ENCODE data around the gene TEX14. TPM values are rescaled to one million over a fixed set of nuclear protein-coding genes. Genes with fewer than 3 reads are reported as not detected.

TEX14 gene
- polyA plus RNA-seq, 3 donors = 0.25 TPM; not detected in 2

- intact Hi-C loops (cut with micrococcal nuclease) = loop anchor here in 1 of 2 donors (10.0 kb wide), 1 partner anchor 53 kb away; the partner anchor contains the start of genes RAD51C and TEX14
- H3K9me3 ChIP-seq (replicated peaks in 1 of 2; ENCODE audit: control insufficient read depth in 1 of 2, insufficient read depth in 1 of 2, low read length in 2 of 2) = no peaks in the 10 kb centered on the region
- H3K27ac Mint-ChIP-seq = no peak overlapping the region
These were observed 49.9 kb downstream of the TEX14 start for GRCh38 chr17:58641887-58642311.

GRCh38 chr17:58640202-58640601 is 51.6 kb downstream of the TEX14 start:
- Histone ChIP-seq H3K9ac (ENCODE audit: insufficient read depth, low read length, poor library complexity, severe bottlenecking) (no peak overlapping the region), H3K4me2 (replicated peaks; ENCODE audit: extremely low read depth, low read length, poor library complexity, severe bottlenecking) (no peak overlapping the region), H3K4me1 (ENCODE audit: control insufficient read depth in 1 of 2, insufficient read depth in 2 of 2, low read length in 2 of 2) (no peaks in the 10 kb centered on the region), H2AFZ (ENCODE audit: insufficient read depth, low read depth, low read length, poor library complexity, severe bottlenecking) (no peak overlapping the region), H3K27me3 (ENCODE audit: control insufficient read depth in 2 of 2, insufficient read depth in 2 of 2, low read length in 2 of 2) (no peaks in the 10 kb centered on the region), H4K20me1 (ENCODE audit: insufficient read depth, low read length) (no peaks in the 10 kb centered on the region), H3K4me3 (replicated peaks in 1 of 3; ENCODE audit: low read depth in 2 of 3, low read length in 3 of 3) (no peak overlapping the region), H3K27ac (ENCODE audit: low read depth in 1 of 2, low read length in 2 of 2) (no peak overlapping the region), H3K9me3 (replicated peaks in 1 of 2; ENCODE audit: control insufficient read depth in 1 of 2, insufficient read depth in 1 of 2, low read length in 2 of 2) (no peaks in the 10 kb centered on the region), H3K79me2 (ENCODE audit: insufficient read depth, low read length) (no peaks in the 10 kb centered on the region), H3K36me3 (replicated peaks in 1 of 2; ENCODE audit: control insufficient read depth in 1 of 2, insufficient read depth in 2 of 2, low read length in 2 of 2) (no peaks in the 10 kb centered on the region)
- DNase-seq = no peak
- Mint-ChIP-seq H3K4me3 (no peak overlapping the region), H3K27ac (no peak overlapping the region), H3K9me3 (no peaks in the 10 kb centered on the region), H3K27me3 (ENCODE audit: low read depth in 3 of 3) (peaks cover 0 to 11% (median 0%) of the 10 kb centered on the region in 3 donors), H3K4me1 (no peaks in the 10 kb centered on the region), H3K36me3 (no peaks in the 10 kb centered on the region)
- TF ChIP-seq CTCF (IDR thresholded peaks at IDR 0.05) = no peak
- intact Hi-C loops (cut with micrococcal nuclease) = loop anchor here in 1 of 2 donors (10.0 kb wide), 1 partner anchor 55 kb away; the partner anchor contains the start of genes RAD51C and TEX14
- no CpG with 5 or more reads among the region's 4 CpGs for WGBS (ENCODE audit: insufficient coverage)

More at GRCh38 chr17:58641887-58642311, 49.9 kb downstream of the TEX14 start:
- H3K4me3 Mint-ChIP-seq = no peak overlapping the region
- H3K4me1 Mint-ChIP-seq = no peaks in the 10 kb centered on the region
- H3K36me3 Mint-ChIP-seq = no peaks in the 10 kb centered on the region
- no peak for DNase-seq
- no peaks in the 10 kb centered on the region for H3K9me3 Mint-ChIP-seq
- no peaks in the 10 kb centered on the region for H3K79me2 ChIP-seq (ENCODE audit: insufficient read depth, low read length)
- 88% methylated on average over 1 of the region's 1 CpG for WGBS (ENCODE audit: insufficient coverage)
- H3K27ac ChIP-seq (ENCODE audit: low read depth in 1 of 2, low read length in 2 of 2) = no peak overlapping the region
- H3K27me3 Mint-ChIP-seq (ENCODE audit: low read depth in 3 of 3) = peaks cover 0 to 8% (median 0%) of the 10 kb centered on the region in 3 donors
- no peaks in the 10 kb centered on the region for H4K20me1 ChIP-seq (ENCODE audit: insufficient read depth, low read length)
- no peak overlapping the region for H3K4me2 ChIP-seq (replicated peaks; ENCODE audit: extremely low read depth, low read length, poor library complexity, severe bottlenecking)
- H2AFZ ChIP-seq (ENCODE audit: insufficient read depth, low read depth, low read length, poor library complexity, severe bottlenecking) = no peak overlapping the region
- no peaks in the 10 kb centered on the region for H3K36me3 ChIP-seq (replicated peaks in 1 of 2; ENCODE audit: control insufficient read depth in 1 of 2, insufficient read depth in 2 of 2, low read length in 2 of 2)
- H3K27me3 ChIP-seq (ENCODE audit: control insufficient read depth in 2 of 2, insufficient read depth in 2 of 2, low read length in 2 of 2) = no peaks in the 10 kb centered on the region
- H3K4me3 ChIP-seq (replicated peaks in 1 of 3; ENCODE audit: low read depth in 2 of 3, low read length in 3 of 3) = no peak overlapping the region
- no peak overlapping the region for H3K9ac ChIP-seq (ENCODE audit: insufficient read depth, low read length, poor library complexity, severe bottlenecking)
- no peaks in the 10 kb centered on the region for H3K4me1 ChIP-seq (ENCODE audit: control insufficient read depth in 1 of 2, insufficient read depth in 2 of 2, low read length in 2 of 2)
- no peak for TF ChIP-seq CTCF (IDR thresholded peaks at IDR 0.05)
